HepG2 (cell line): Measurements from ENCODE around the gene RAC3. TPM values are rescaled to one million over a fixed set of nuclear protein-coding genes. Genes with fewer than 3 reads are reported as not detected.

Source experiments
- ATF7-NPFF ChIP-seq: sonication (generic); formaldehyde crosslinking; IDR thresholded peaks from 2 replicates; pipeline ENCODE4 v1.8.1; 2023; ENCODE audit warnings: mild to moderate bottlenecking, low read depth, missing genetic modification reagents, moderate library complexity
- DDIT3 ChIP-seq: sonication (generic); formaldehyde crosslinking; IDR thresholded peaks from 2 replicates; pipeline ENCODE4 v1.4.0; 2020; ENCODE audit warnings: mild to moderate bottlenecking, missing genetic modification reagents
- ETV6 ChIP-seq: sonication (generic); formaldehyde crosslinking; conservative IDR thresholded peaks from 2 replicates; pipeline ENCODE4 v1.4.0; 2020; ENCODE audit warnings: missing genetic modification reagents
- SAP130 ChIP-seq: IDR thresholded peaks from 2 replicates; pipeline ENCODE4 v1.6.1; 2016; ENCODE audit warnings: low read depth
- SNAPC4 ChIP-seq: sonication (generic); formaldehyde crosslinking; IDR thresholded peaks from 2 replicates; pipeline ENCODE4 v1.4.0; 2020; ENCODE audit warnings: mild to moderate bottlenecking, missing genetic modification reagents
- STAT5B ChIP-seq: sonication (generic); formaldehyde crosslinking; IDR thresholded peaks from 2 replicates; pipeline ENCODE4 v1.4.0; 2020; ENCODE audit warnings: missing genetic modification reagents
- STAT6 ChIP-seq: sonication (generic); formaldehyde crosslinking; IDR thresholded peaks from 2 replicates; pipeline ENCODE4 v1.4.0; 2020; ENCODE audit warnings: missing genetic modification reagents, mild to moderate bottlenecking, borderline replicate concordance
- UBTF ChIP-seq: sonication (generic); formaldehyde crosslinking; IDR thresholded peaks from 2 replicates; pipeline ENCODE4 v1.4.0; 2020; ENCODE audit warnings: mild to moderate bottlenecking, missing genetic modification reagents
- ZBTB43 ChIP-seq: sonication (generic); formaldehyde crosslinking; conservative IDR thresholded peaks from 2 replicates; pipeline ENCODE4 v1.4.0; 2020; ENCODE audit warnings: missing genetic modification reagents
- ZNF280B ChIP-seq: sonication (generic); formaldehyde crosslinking; IDR thresholded peaks from 2 replicates; pipeline ENCODE4 v1.5.0; 2020; ENCODE audit warnings: missing genetic modification reagents, mild to moderate bottlenecking, borderline replicate concordance
- ZNF33B ChIP-seq: sonication (generic); formaldehyde crosslinking; IDR thresholded peaks from 2 replicates; pipeline ENCODE4 v1.5.1; 2020; ENCODE audit warnings: mild to moderate bottlenecking, missing genetic modification reagents
- ZNF460 ChIP-seq: sonication (generic); formaldehyde crosslinking; IDR thresholded peaks from 2 replicates; pipeline ENCODE4 v1.5.1; 2020; ENCODE audit warnings: missing genetic modification reagents, mild to moderate bottlenecking, borderline replicate concordance
- ZNF562 ChIP-seq: sonication (generic); formaldehyde crosslinking; IDR thresholded peaks from 2 replicates; pipeline ENCODE4 v1.8.0; 2022; ENCODE audit warnings: missing genetic modification reagents, borderline replicate concordance
- ZSCAN21 ChIP-seq: sonication (generic); formaldehyde crosslinking; IDR thresholded peaks from 2 replicates; pipeline ENCODE4 v1.8.0; 2022; ENCODE audit warnings: mild to moderate bottlenecking, missing genetic modification reagents, moderate library complexity, borderline replicate concordance
- polyA plus RNA-seq, 8 experiments: library from polyadenylated mRNA; depleted of rRNA in 3 of 8; stranded (reverse) in 7 of 8; unstranded in 1 of 8; fragments of >200 nt; fragmentation: Illumina TruSeq in 4 of 8; extraction: Trizol in 4 of 8; gene quantifications; 2 replicates each; pipeline versions ENCODE4 v1.2.1 to v1.2.3, GENCODE V29; 2011 to 2016; ENCODE audit warnings: low read depth in 4 of 8, missing spikeins in 1 of 8, mixed read lengths in 1 of 8; ENCODE audit not compliant: insufficient read depth in 1 of 8
- total RNA-seq, 5 experiments: library from RNA; depleted of rRNA; stranded (reverse); fragments of >200 nt; fragmentation: Illumina TruSeq; extraction: Trizol; gene quantifications; 2 replicates each; pipeline ENCODE4 v1.2.3, GENCODE V29; 2016; ENCODE audit warnings: low read depth in 1 of 5

RAC3 gene
- total and polyA plus RNA-seq, 2 of the 13 experiments (the other 11 are each of a cell fraction or from before 2014, with no cell fraction given): 10.5 to 21.3 TPM

GRCh38 chr17:81998691-81999438 is 32.6 kb upstream of the RAC3 start (continued):
- TF ChIP-seq ZSCAN21 (CRISPR knock-in tag): no peak
- no peak for TF ChIP-seq DDIT3 (CRISPR knock-in tag)
- 0 out of 2 replicates have a peak, but pooled peaks have one; percentile 11 for TF ChIP-seq SNAPC4
- TF ChIP-seq ATF7-NPFF (CRISPR knock-in tag): peak; percentile 5; the same call in 1 of the 2 replicates
- TF ChIP-seq STAT6 (CRISPR knock-in tag): no peak
- no peak for TF ChIP-seq ZNF33B (CRISPR knock-in tag)
- TF ChIP-seq STAT5B (CRISPR knock-in tag): no peak
- TF ChIP-seq ZNF280B (CRISPR knock-in tag): peak; percentile 62; the same call in 1 of the 2 replicates
- no peak for TF ChIP-seq ZBTB43
- no peak for TF ChIP-seq ETV6 (CRISPR knock-in tag)
- TF ChIP-seq UBTF (CRISPR knock-in tag): no peak
- no peak for TF ChIP-seq ZNF562 (CRISPR knock-in tag)
- TF ChIP-seq ZNF460: no peak
- TF ChIP-seq SAP130 (CRISPR knock-in tag): no peak
